ENCODE results near the gene SLAMF9.

SLAMF9 gene

DNA sequence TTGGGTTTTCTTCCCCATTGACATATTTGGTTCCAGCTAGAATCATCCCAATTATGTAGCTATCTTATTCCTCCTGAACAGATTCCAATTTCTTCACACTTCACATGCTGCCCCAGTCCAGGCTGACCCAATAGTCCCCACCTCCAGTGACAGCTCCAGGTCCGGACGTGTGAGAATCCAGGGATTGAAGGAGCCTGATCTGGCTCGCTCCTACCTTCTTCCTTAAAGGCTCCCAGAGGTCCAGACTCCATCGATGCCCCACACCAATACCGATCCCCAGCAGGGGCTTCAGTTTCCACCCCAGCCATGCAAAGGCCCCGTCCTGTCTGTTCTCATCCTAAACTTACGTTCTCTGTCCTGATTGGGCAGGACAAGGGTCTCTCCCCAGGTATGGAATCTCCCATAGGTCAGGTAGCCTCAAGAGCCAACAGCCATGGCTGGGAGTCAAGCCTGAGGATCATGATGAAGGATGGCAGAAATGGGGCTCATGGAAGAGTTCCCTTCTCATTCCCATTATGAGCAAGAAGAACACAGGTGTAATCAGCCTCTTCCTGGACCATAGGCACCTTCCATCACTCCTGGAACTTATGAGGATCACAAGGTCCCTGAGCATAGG lies 20.4 kb upstream of the SLAMF9 start:
- DNase-seq: no peak

DNA sequence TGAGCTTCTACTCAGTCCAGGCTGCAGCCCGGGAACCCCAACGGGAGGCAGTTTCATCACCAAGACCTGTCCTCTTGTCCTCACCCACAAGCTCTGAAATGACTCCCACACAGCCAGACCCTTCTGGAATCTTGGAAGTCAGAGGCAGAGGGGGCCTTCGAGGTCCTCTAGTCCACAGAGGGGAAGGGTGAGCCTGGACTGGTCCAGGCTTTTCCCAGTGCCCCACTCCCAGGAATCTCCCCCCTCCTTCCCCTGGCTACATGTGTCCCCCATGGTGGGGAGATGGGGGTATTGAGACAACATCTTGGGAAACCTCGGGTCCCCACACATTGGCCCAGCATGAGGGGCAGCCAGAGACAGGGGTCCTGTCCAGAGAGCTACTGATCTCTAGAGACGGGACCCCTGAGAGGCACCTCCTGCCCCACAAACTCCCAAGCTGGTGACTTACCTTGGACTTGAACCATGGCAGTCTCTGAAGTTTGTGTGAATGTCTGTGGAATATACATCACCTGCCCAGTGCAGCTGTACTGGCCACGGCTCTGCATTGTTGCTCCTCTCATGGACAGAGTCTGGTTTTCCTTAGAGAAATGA lies 19.4 kb upstream of the SLAMF9 start:
- no peak for DNase-seq

DNA sequence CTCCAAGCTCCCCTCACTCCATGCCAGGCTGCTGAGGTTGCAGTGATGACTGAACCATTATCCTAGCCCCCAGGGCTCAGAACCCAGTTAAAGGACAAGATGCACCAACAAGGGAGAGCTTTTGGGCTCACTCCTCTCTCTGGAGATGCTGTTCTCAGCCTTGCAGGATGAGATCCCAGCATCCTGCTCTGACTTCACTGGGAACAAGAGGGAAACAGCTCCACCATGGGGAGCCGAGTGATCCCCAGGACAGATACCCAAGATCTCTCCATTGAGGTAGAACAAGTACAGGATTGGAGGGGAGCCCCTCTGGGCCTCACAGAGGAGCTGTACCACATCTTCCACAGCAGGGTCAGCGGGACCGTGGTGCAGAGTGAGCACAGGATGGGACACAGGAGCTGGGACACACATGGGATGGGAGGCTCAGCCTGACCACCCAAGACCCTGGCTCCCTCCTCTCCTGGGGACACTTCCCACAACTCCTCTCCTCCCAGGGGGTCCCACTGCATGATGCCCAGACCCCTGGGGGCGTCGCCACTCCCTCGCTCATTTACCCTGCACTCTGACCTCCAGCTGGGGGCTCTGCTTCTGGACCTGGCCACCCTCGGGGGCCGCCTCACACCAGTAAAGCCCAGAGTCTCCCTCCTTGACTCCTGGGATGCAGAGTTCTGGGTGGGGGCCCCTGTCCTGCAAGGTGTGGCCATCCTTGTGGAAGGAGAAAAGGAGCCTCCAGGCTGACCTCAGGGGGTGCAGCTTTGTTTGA lies 18.6 kb upstream of the SLAMF9 start:
- DNase-seq: no peak

DNA sequence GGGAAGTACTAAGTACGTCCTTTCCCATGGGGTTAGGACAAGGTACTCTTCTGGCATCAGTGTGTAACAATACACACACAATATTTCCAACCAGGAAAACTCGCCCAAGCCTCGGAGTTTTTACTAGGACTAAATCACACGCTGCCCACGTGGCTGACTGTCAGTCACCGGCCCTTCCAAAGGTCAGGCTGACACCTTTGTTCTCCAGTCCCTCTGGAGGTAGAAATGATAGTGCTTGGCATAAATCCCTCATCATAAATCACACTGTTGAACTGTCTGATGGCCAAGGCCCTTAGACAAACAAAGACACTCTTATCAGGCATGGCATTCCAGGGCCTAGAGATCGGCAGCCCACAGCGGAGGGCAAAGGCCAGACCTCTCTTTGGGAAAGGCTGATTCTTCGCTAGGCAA lies 16.9 kb upstream of the SLAMF9 start:
- no peak for DNase-seq

DNA sequence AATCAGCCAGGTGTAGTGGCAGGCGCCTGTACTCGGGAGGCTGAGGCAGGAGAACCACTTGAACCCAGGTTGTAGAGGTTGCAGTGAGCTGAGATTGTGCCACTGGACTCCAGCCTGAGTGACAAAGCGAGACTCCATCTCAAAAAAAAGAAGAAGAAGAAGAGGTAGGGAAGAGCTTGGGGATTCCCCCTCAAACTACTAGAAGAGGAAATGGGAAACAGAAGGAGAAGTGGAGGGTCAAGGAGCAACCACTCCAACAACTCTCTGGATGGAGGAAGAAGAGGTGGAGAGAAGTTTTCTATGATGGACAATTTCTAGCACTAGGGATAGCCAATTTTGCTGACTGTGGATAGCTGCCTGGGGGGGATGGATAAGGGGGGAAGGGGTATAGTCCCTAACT lies 14.9 kb upstream of the SLAMF9 start:
- DNase-seq: no peak

DNA sequence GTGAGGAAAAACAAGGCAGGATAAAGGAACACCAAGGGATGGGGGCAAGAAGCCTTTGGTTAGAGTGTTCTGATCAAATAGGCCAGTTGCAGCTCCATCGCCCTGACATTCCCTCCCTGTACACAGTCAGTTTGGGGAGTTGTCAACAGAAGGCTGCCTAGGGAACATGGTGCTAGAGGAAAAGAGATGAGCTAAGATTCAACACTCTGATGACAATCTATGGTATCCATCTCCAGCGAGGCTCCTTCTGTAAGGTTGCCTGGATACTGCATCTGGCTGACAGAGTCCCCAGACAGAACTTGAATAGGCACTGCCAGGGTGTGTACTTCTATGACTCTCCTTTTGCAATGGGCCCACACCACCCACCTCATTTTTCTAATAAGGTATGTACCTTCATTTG lies 11.2 kb upstream of the SLAMF9 start:
- no peak for DNase-seq

DNA sequence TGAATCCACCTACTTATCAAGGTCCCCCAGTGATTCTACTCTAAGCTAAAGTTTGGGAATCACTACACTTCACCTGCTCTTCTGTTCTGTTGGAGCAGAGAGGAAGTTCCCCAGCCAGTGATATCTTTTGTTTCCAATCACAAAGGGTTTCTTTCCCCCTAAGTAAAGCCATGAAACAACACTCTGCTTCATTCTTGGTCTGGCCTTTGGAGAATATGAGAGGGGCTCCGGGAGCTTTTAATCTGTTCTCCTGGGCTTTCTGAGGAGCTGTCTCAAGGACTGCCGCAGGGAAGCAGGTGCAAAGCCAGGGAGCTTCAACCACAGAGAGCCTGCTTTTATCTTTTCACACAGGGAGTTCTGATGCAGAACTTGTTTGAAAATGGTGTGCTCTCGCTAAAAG lies 10.1 kb upstream of the SLAMF9 start:
- no peak for DNase-seq

DNA sequence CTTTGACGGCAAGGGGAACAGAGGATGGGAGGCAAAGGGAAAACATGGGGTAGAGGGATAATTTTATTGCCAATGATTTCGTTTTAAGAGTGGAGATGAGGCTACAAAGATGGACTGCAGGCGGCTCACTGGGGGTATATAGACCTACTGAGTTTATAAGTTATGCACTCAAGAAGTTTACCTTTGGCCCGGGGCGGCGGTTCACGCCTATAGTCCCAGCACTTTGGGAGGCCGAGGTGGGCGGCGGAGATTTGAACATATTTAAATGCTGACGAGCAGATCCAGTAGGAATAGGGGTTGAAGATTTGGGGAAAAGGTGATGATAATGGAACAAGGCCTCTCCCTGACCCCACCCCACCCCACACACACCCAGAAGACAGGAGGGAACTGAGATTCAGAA lies 8.1 kb upstream of the SLAMF9 start:
- no peak for DNase-seq

DNA sequence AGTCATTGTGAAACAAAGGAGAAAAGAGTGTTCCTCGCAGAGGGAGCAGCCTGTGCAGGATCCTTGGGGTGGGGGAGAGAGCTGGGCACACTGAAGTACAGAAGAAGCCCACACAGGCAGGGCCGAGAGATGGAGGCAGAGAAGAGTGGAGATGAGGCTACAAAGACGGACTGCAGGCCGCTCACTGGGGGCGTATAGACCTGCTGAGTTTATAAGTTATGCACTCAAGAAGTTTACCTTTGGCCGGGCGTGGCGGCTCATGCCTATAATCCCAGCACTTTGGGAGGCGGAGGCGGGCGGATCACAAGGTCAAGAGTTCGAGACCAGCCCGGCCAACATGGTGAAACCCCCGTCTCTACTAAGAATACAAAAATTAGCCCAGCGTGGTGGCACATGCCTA lies 7.6 kb upstream of the SLAMF9 start:
- no peak for DNase-seq

DNA sequence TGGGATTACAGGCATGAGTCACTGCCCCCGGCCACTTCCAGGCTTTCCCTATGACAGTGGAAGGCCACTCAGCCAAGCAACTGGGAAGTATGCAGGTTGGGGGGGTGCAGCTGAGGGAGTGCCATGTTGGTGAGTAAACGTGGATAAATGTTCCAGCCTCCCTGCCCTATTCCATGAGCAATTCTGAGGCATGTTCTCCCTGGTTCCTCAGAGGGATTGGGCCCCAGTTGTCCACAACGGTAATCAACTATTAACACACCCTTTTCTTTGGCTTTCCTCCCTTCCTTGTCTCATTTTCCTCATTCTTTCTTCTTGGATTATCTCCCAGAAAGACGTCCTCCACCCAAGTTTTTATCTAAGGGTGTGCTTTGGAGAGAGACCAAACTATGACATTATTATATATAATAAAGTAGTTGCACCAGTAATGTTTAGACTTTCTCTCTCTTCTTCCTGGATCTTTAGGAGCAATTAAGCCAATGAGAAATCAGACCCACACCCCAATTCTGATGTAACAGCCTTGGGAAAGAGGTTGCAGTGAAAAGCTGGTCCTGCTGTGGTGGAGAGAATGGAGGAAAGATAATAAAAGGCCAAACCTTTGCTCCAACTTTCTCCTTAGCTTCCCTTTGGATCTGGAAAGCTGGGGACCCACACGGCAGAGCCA lies 6.8 kb upstream of the SLAMF9 start:
- no peak for DNase-seq

DNA sequence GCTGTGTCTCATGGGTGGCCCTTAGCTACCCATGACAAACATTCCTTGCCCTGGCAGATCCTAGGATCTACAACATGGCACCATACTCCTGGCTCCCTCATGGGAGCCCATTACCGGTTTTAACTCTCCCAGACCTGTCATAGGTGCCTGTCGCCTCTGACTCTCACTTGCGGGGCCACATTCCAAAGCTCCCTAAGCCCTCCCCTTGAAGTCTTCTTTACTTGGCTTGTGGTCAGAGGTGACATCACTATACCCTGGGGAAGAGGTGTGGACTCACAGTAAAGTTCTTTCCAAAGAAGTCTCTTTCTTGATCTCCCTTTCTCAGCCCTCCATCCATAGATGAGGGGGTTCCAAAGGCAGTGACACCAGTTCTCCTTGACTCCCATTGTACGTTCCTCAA lies 5.4 kb upstream of the SLAMF9 start:
- no peak for DNase-seq

DNA sequence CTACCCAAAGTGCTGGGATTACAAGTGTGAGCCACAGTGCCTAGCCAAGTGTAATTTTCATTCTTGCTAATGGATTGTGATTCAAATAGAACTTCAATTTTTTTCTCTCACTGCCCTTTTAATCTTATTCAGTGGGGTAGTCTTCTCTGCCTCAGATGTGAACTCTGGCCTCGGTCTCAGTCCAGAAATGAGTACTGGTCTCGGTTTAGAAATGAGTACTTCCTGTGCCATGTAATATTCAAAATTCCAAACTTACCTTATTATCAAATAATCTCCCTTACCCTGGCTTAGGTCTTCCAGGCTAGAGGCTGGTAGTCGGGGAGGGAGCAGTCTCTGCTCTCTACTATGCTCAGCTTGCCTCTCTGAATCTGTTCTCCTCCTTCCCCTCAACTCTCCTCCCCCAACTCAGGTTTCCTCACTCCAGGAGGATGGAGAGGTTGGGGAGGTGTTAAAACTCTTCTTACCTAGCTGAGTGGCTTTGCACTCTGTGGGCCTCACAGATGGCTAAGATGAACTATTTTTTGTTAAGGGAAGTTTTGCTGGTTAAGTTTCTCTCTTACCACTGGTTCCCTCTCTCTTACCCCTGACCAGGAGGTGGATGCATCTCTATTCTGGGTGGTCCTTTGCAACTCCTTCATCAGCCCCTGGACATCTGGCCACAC lies 4.8 kb upstream of the SLAMF9 start:
- DNase-seq: no peak

DNA sequence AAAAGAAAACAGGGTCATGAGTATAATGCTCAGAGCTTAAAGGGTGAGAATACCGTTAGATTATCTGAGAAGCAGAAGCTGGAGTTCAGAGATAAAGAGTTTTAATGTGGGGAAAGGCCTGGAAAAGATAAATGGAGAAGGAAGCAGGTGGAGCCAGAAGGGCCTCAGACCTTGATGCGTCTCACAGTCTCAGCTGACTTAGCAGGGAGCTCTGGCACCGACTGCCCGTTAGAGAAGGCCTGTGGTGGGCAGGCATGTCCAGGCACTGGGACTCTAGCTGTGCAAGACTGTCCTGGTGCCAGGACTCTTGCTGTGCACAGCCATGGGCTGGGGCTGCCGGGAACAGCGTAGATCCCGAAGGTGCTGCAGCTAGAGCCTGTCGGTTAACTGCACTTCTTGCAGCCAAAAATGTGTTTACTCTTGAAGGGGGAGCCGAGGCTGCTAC lies 3.8 kb upstream of the SLAMF9 start:
- DNase-seq: no peak

DNA sequence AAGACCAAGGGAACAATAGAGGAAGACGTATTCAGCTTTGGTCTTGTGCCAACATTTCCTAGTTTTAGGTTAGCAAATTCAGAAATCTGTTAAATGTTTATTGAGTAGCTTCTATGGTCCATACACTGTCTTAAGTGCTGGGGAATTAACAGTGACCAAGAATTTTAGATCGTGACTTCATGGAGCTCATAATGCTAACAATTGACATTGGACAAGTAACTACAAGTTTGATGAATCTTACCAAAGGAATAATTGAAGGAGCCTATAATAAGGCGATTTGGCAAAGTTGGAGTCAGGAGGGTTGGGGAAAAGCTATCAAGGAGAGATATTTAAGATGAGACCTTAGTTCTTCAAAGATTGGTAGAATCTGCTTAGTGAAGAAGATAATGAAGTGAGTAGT lies 1.4 kb upstream of the SLAMF9 start:
- no peak for DNase-seq

DNA sequence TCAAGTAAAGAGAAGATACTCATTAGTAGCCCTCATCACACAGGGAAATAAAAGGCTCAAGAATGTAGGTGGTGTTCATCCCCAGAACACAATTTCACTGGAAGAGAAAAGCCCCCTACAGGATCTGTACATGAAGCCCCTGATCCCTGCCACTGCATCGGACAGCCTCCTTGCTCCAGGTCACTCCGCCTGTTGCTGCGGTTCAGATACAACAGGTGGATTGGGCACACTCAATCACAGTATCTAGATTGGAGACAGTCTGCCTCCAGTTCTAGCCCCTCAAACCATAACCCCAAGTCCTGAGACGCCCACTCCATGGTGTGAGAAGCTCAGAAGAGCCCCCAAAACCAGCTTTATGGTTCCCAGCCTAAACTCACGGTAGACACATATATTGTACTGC lies 1.1 kb downstream of the SLAMF9 start:
- DNase-seq: no peak

DNA sequence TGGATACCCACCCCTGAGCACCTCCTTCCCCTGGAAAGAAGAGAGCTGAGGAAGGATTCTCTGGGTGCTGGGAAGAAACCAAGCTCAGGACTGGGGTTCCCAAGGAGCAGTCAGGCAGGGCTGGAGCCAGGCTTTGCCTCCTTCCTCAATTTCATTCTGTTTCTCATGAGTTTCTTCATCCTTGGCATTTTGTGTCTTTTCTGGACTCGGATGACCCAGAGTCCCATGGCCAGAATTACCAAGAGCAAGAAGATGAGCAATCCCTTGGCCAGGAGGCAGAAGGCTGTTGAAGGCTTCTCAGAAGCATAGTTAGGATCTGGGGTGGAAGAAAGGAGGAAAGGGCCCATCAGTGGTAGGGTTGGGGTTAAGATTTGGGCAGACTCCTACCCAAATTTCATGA lies 2.5 kb downstream of the SLAMF9 start:
- DNase-seq: no peak

DNA sequence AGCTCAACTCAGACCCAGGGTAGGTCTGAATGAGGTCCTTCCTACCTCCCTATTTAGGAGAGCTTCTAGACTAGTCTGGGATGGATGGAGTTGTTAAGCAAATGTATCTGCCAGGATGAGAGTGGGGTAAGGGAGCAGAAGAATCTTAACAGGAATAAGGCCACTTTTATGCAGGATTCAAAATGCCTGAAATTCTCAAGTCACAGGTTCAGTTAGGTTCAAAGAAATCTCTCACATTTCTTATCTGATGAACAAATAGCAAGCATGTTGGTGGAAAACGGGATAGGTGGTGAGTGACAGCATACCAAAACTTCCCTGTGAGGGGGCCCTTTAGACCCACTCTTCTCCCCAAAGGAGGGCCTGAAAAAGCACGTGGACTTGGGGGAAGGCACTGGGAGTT lies 3.0 kb downstream of the SLAMF9 start:
- no peak for DNase-seq

DNA sequence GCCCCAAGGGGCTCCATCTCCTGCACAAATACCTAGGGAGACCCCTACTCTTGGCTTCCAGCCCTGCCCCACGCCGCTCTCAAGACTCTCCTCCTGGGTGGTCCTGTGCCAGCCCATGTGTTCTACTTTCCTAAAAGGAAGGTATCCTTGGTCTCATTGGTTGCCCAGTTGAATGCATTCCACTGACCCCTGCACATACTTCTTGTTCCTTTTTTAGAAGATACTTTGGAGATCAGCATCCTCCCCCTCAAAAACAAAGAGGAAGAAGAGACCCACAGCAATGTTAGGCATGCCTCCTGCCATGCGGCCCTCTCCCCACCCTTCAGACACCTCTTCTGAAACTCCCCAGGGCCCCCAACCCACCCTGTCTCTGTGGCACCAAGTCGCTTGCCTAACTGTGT lies 4.1 kb downstream of the SLAMF9 start:
- no peak for DNase-seq

DNA sequence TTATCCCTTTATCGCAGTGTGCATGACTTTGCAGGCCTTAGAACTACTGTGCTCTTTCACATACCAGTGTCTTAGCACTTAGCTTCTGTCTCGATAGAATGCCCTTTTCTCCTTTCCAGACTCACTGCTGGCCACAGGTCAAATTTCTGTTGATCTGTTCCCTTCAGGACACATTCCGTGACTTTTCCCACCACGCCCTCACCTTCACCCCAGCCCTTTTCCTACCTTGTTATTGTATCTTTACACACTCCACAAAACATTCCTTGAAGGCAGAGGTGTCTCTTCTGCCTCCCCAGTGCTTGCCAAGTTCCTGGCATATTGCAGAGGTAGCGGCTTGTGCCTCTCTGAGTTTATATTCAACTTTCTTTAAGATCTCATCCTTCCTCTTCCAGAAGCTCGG lies 4.9 kb downstream of the SLAMF9 start:
- no peak for DNase-seq

DNA sequence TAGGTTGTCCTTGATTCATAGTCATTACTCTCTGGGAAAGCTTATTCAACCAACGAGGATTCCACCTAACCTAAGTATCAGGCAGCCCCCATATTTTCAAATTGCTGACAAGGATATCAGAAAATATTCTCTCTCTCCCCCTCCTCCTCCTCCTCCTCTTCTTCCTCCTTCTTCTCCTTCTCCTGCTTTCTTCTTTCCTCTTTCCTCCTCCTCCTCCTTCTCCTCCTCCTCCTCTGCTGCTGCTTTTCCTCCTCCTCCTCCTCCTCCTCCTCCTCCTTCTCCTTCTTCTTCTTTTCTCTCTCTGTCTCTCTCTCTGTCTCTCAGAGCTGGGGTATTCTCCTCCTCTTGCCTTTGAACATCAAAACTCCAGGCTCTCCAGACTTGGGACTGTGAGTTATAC lies 6.1 kb downstream of the SLAMF9 start:
- DNase-seq: no peak

DNA sequence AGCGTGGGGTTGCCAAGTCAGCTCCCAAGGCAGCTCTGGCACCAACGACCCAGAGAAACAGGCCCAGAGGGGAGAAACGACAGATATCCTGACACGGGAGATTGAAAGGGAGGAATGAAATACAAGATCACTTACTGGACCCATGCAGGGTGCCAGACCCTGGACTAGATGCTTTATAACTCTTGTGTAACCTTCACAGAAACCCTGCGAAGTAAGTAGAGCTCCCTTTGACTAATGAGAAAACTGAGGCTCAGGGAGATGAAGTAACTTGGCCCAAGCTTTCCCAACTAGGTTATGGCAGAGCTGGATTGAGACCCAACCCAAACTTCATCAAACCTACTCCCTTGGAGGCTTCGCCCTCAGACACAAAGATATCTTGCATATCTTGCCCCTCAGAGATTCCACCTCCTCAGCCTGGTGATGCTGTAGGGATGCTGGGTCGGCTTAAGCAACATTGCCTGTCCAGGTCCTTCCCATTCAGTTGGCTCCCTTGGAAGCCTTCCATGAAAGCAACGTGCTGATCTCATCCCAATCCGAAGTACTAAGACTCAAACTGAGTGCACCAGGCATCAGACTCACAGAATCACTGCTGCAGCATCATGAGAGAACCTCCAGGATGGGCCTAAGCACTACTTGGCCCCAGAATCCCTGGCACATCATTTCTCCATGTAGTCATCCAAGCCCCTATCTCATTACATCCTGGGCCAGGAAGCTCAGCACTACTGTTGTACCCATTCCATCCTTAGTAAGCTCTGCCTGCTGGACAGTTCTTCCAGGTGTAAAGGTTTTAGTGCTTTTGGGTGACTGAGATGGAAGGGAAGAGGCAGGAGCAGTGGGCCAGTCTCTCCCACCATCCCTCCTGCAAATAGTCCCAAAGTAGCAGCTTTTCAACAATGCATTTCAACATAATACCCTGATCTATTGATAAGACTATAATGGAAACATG lies 7.5 kb downstream of the SLAMF9 start:
- DNase-seq: no peak

All from CD4-positive, alpha-beta T cell treated with Interferon alpha-2 for 1 hour (primary cell).